Endothelial cell of umbilical vein (primary cell): ENCODE data around the gene AHSA1.

ENCODE experiments used
- CTCF ChIP-seq, 2 donors: IDR thresholded peaks; 1 replicate in 1 of 2; 2 replicates in 1 of 2; pipeline ENCODE4 v1.5.1; 2011; ENCODE audit warnings: low read length in 2 of 2, mild to moderate bottlenecking in 2 of 2, moderate library complexity in 2 of 2, control low read depth in 1 of 2, inconsistent platforms in 1 of 2, low read depth in 1 of 2; ENCODE audit not compliant: insufficient read depth in 1 of 2; ENCODE audit errors: extremely low read depth in 1 of 2
- EZH2 ChIP-seq: IDR thresholded peaks from 2 replicates; pipeline ENCODE4 v1.6.1; 2012; ENCODE audit warnings: borderline replicate concordance, low read depth, mild to moderate bottlenecking, moderate library complexity, low read length, inconsistent platforms; ENCODE audit not compliant: severe bottlenecking
- MAX ChIP-seq: IDR thresholded peaks from 2 replicates; pipeline ENCODE4 v1.6.1; 2011; ENCODE audit not compliant: insufficient read depth, insufficient read length
- POLR2A ChIP-seq: IDR thresholded peaks from 2 replicates; pipeline ENCODE4 v1.6.1; 2012; ENCODE audit warnings: low read depth, mild to moderate bottlenecking, control low read depth, low read length

- no peak for TF ChIP-seq CTCF (IDR thresholded peaks at IDR 0.05; ENCODE audit: extremely low read depth in 1 of 2, insufficient read depth in 1 of 2, low read depth in 1 of 2, low read length in 2 of 2)
- TF ChIP-seq EZH2, result peak; percentile 87
- no peak for TF ChIP-seq POLR2A
- no peak for TF ChIP-seq MAX
Observed at GRCh38 chr14:77498984-77499527, 41.2 kb downstream of the AHSA1 start.
